ENCODE data around the gene KRTAP5-5. TPM values are rescaled to one million over a fixed set of nuclear protein-coding genes. Genes with fewer than 3 reads are reported as not detected.

KRTAP5-5 gene
- total and polyA plus RNA-seq, 2 of the 8 experiments (the other 6 are each of a cell fraction or from before 2014, with no cell fraction given): 0.09 TPM; not detected in 1

- no peak for TF ChIP-seq KDM4A (IDR thresholded peaks at IDR 0.05; ENCODE audit: low read depth, low read length, severe bottlenecking)
- TF ChIP-seq CHD7 (IDR thresholded peaks at IDR 0.05; ENCODE audit: insufficient replicate concordance, low read length): no peak
- TF ChIP-seq ATF3 (IDR thresholded peaks at IDR 0.05; ENCODE audit: insufficient read depth, low read depth, low read length): no peak
- TF ChIP-seq CHD2 (IDR thresholded peaks at IDR 0.05; ENCODE audit: low read length): no peak
These were observed 7.5 kb upstream of the KRTAP5-5 start, which contains the start of gene KRTAP5-4 (continued) for GRCh38 chr11:1622086-1622485.
